Globus pallidus (tissue), 1 donor: Measurements from ENCODE around the gene ANK3.

ENCODE experiments used
- DNase-seq: peaks from one replicate; pipeline ENCODE4 v3.0.0-alpha.2; 2015; ENCODE audit warnings: low spot score

ANK3 gene

GRCh38 chr10:60280475-60280874, 109.2 kb downstream of the ANK3 start:
- DNase-seq = no peak

- no peak for DNase-seq
Observed at GRCh38 chr10:60277656-60278055, 112.0 kb downstream of the ANK3 start.

- DNase-seq = no peak
Observed at GRCh38 chr10:60276232-60276631, 113.4 kb downstream of the ANK3 start.

GRCh38 chr10:60271319-60272040, 118.2 kb downstream of the ANK3 start:
- DNase-seq = no peak

- no peak for DNase-seq
Observed at GRCh38 chr10:60270426-60270825, 119.2 kb downstream of the ANK3 start.

- no peak for DNase-seq
Observed at GRCh38 chr10:60267802-60268201, 121.9 kb downstream of the ANK3 start.

- DNase-seq = no peak
Observed at GRCh38 chr10:60266513-60266912, 123.2 kb downstream of the ANK3 start.

- no peak for DNase-seq
Observed at GRCh38 chr10:60262647-60263126, 127.0 kb downstream of the ANK3 start.

GRCh38 chr10:60260321-60260720, 129.4 kb downstream of the ANK3 start:
- DNase-seq = no peak

GRCh38 chr10:60258429-60258797, 131.3 kb downstream of the ANK3 start:
- DNase-seq = no peak

- DNase-seq = no peak
Observed at GRCh38 chr10:60257767-60258428, 131.8 kb downstream of the ANK3 start.

GRCh38 chr10:60254776-60255175, 134.9 kb downstream of the ANK3 start:
- DNase-seq = no peak

GRCh38 chr10:60253484-60253883, 136.2 kb downstream of the ANK3 start:
- DNase-seq = no peak

- no peak for DNase-seq
Observed at GRCh38 chr10:60252688-60253087, 137.0 kb downstream of the ANK3 start.

GRCh38 chr10:60246382-60246781, 143.3 kb downstream of the ANK3 start:
- no peak for DNase-seq

GRCh38 chr10:60239228-60239627, 150.4 kb downstream of the ANK3 start:
- DNase-seq = no peak

GRCh38 chr10:60238759-60239100, 150.9 kb downstream of the ANK3 start:
- no peak for DNase-seq

GRCh38 chr10:60237977-60238758, 151.5 kb downstream of the ANK3 start:
- DNase-seq = no peak

GRCh38 chr10:60236869-60237524, 152.7 kb downstream of the ANK3 start:
- DNase-seq = peak; percentile 71

GRCh38 chr10:60235001-60235400, 154.7 kb downstream of the ANK3 start:
- DNase-seq = peak; percentile 70

GRCh38 chr10:60234551-60234950, 155.1 kb downstream of the ANK3 start:
- DNase-seq = no peak

GRCh38 chr10:60230892-60231291, 158.8 kb downstream of the ANK3 start:
- DNase-seq = no peak
